ENCODE measurements around the gene IL4R.

DNA sequence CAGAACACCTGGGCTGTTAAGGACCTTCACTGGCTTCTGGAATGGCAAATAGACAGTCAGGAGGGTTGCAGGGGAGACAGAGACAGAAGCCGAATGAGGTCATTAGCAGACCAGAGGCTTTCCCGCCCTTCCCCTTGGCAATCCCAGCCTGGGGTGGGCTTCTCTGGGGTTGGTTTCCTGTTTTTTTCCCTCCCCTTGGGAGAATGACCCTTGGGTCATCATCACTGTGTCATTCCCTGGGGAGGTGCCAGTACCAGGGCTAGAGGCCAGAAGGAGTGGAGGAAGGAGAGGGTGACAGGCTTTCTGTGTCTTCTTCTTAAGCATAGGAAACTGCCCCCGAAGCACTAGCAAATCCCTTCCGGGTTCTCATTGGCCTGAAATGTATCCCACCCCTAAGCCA, 45.3 kb downstream of the IL4R start:
- no peak for TF ChIP-seq POLR2A (IDR thresholded peaks at IDR 0.05; ENCODE audit: low read depth, low read length)
- TF ChIP-seq, protein P1, sequence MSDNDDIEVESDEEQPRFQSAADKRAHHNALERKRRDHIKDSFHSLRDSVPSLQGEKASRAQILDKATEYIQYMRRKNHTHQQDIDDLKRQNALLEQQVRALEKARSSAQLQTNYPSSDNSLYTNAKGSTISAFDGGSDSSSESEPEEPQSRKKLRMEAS (IDR thresholded peaks at IDR 0.05; ENCODE audit: low read depth, low read length) = no peak
- TF ChIP-seq RCOR1 (conservative IDR thresholded peaks at IDR 0.05; ENCODE audit: low read depth, low read length) = no peak
- TF ChIP-seq, protein P2, sequence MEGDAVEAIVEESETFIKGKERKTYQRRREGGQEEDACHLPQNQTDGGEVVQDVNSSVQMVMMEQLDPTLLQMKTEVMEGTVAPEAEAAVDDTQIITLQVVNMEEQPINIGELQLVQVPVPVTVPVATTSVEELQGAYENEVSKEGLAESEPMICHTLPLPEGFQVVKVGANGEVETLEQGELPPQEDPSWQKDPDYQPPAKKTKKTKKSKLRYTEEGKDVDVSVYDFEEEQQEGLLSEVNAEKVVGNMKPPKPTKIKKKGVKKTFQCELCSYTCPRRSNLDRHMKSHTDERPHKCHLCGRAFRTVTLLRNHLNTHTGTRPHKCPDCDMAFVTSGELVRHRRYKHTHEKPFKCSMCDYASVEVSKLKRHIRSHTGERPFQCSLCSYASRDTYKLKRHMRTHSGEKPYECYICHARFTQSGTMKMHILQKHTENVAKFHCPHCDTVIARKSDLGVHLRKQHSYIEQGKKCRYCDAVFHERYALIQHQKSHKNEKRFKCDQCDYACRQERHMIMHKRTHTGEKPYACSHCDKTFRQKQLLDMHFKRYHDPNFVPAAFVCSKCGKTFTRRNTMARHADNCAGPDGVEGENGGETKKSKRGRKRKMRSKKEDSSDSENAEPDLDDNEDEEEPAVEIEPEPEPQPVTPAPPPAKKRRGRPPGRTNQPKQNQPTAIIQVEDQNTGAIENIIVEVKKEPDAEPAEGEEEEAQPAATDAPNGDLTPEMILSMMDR (IDR thresholded peaks at IDR 0.05 in 2 of 3, conservative IDR thresholded peaks at IDR 0.05 in 1 of 3; ENCODE audit: control insufficient read depth in 2 of 3, extremely low read depth in 1 of 3, insufficient read depth in 1 of 3, low read depth in 3 of 3, low read length in 3 of 3) = no peak
- TF ChIP-seq ZSCAN29 (IDR thresholded peaks at IDR 0.05) = no peak
